Kidney (tissue), 14 donors: ENCODE data around the gene DTD1. TPM values are rescaled to one million over a fixed set of nuclear protein-coding genes. Genes with fewer than 3 reads are reported as not detected.

Source experiments
- DNase-seq, 5 donors: peaks; one replicate each; pipeline ENCODE4 v3.0.0-alpha.2; 2013 to 2020
- FAIRE-seq: peaks from 2 replicates; lab custom pipeline; 2012; peaks lifted over from hg19 to GRCh38; lab: Jason Lieb, UNC
- H3K27ac ChIP-seq, 2 donors: one replicate each; pipeline ENCODE4 v1.7.0; 2013; ENCODE audit warnings: low read depth in 2 of 2, low read length in 2 of 2, inconsistent platforms in 1 of 2
- H3K27me3 ChIP-seq: one replicate; pipeline ENCODE4 v1.7.1; 2013; ENCODE audit warnings: low read length, inconsistent platforms; ENCODE audit not compliant: control insufficient read depth, insufficient read depth
- H3K36me3 ChIP-seq, 3 donors: one replicate each; pipeline versions ENCODE4 v1.7.0 to v1.7.1; 2013; ENCODE audit warnings: low read length in 3 of 3, control low read depth in 1 of 3, inconsistent platforms in 1 of 3; ENCODE audit not compliant: insufficient read depth in 3 of 3, control insufficient read depth in 2 of 3
- H3K4me1 ChIP-seq, 3 donors: one replicate each; pipeline versions ENCODE4 v1.7.0 to v1.7.1; 2013; ENCODE audit warnings: low read length in 3 of 3, inconsistent platforms in 1 of 3, low read depth in 1 of 3; ENCODE audit not compliant: control insufficient read depth in 2 of 3, insufficient read depth in 2 of 3
- H3K4me3 ChIP-seq, 3 donors: one replicate each; pipeline versions ENCODE4 v1.7.0 to v1.8.1; 2013; ENCODE audit warnings: low read length in 3 of 3, control low read depth in 1 of 3, inconsistent platforms in 1 of 3
- H3K9ac ChIP-seq, 3 donors: one replicate each; pipeline versions ENCODE4 v1.7.0 to v1.7.1; 2013; ENCODE audit warnings: low read length in 3 of 3, control low read depth in 1 of 3, inconsistent platforms in 1 of 3
- H3K9me3 ChIP-seq, 3 donors: one replicate each; pipeline versions ENCODE4 v1.7.0 to v1.7.1; 2013; ENCODE audit warnings: low read length in 3 of 3, control low read depth in 1 of 3, inconsistent platforms in 1 of 3; ENCODE audit not compliant: control insufficient read depth in 2 of 3, insufficient read depth in 1 of 3
- CTCF ChIP-seq: IDR thresholded peaks from 3 replicates; pipeline ENCODE4 v1.5.1; 2012; ENCODE audit warnings: mild to moderate bottlenecking, moderate library complexity, borderline replicate concordance; ENCODE audit not compliant: insufficient read depth; ENCODE audit errors: extremely low read depth
- intact Hi-C: fragments of 100-400 bp; cut with DNase I; formaldehyde crosslinking; loops from one replicate; pipeline ENCODE4 v1.11.1; 2022
- polyA plus RNA-seq: library from polyadenylated mRNA; stranded (reverse); fragments of 350-450 nt; fragmentation: Illumina TruSeq; extraction: RNeasy Lipid Tissue Mini Kit (QIAGEN cat#74804); gene quantifications from one replicate; pipeline ENCODE4 v1.2.3, GENCODE V29; 2014; ENCODE audit warnings: low read depth, low replicate concordance; ENCODE audit not compliant: insufficient read depth
- total RNA-seq: library from RNA; stranded (reverse); fragmentation: NEBNext Ultra II Directional; extraction: Animal tissue kit (Norgen Biotek cat#: 25700); gene quantifications from one replicate; pipeline ENCODE4 v1.2.1, GENCODE V29; 2021
- donor health status: control.
- donor health status: control.
- donor health status: control.
- donor health status: control.
- donor health status: control.
- donor health status: DM: yes; HTN: yes; CAD: no.
- donor health status: Normal renal cell carcinoma (clear cell type).

DTD1 gene
- total and polyA plus RNA-seq, 2 donors from 2014 or later: 45.3 to 47.4 TPM

GRCh38 chr20:18543932-18544331 is 43.9 kb upstream of the DTD1 start:
- no peaks in the 10 kb centered on the region for H3K9me3 ChIP-seq
- intact Hi-C loops: no loop called here
- H3K9ac ChIP-seq: no peak overlapping the region
- H3K4me1 ChIP-seq: peaks cover 0 to 2% (median 0%) of the 10 kb centered on the region in 3 donors
- H3K27ac ChIP-seq: no peak overlapping the region
- H3K4me3 ChIP-seq: no peak overlapping the region
- H3K27me3 ChIP-seq: no peaks in the 10 kb centered on the region
- TF ChIP-seq CTCF: no peak
- no peak for FAIRE-seq
- H3K36me3 ChIP-seq: peaks cover 2 to 24% (median 19%) of the 10 kb centered on the region in 3 donors
- DNase-seq: no peak

- TF ChIP-seq CTCF: no peak
- DNase-seq (peak in 1 of 5 donors; percentile 34), FAIRE-seq (no peak)
- Histone ChIP-seq H3K4me1 (peaks cover 0 to 2% (median 0%) of the 10 kb centered on the region in 3 donors), H3K36me3 (peaks cover 2 to 24% (median 21%) of the 10 kb centered on the region in 3 donors), H3K27me3 (no peaks in the 10 kb centered on the region), H3K9ac (no peak overlapping the region), H3K9me3 (no peaks in the 10 kb centered on the region), H3K27ac (no peak overlapping the region), H3K4me3 (no peak overlapping the region)
- intact Hi-C loops: no loop called here
Measured at GRCh38 chr20:18545566-18545965, 42.3 kb upstream of the DTD1 start.

DNA sequence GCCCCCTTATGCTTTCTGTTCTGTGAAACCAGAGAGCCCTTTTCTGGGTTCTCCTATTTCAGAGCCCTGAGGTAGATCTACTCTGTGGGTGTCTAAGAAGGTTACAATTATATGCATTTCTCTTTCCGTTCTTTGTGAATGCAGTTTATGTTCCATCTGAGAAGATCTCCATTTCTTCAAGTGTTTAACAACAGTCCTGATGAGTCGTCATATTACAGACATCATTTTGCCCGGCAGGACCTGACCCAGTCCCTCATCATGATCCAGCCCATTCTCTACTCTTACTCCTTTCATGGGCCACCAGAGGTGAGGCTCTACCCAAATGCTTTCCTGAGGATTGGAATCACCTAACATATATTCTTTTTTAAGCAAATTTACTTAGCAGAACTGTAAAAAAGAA is 39.4 kb upstream of the DTD1 start:
- no peak overlapping the region for H3K4me3 ChIP-seq
- H3K9me3 ChIP-seq: no peaks in the 10 kb centered on the region
- no peaks in the 10 kb centered on the region for H3K27me3 ChIP-seq
- no peak overlapping the region for H3K9ac ChIP-seq
- FAIRE-seq (no peak), DNase-seq (no peak)
- peaks cover 4 to 29% (median 28%) of the 10 kb centered on the region in 3 donors for H3K36me3 ChIP-seq
- intact Hi-C loops: no loop called here
- no peaks in the 10 kb centered on the region for H3K4me1 ChIP-seq
- H3K27ac ChIP-seq: no peak overlapping the region
- no peak for TF ChIP-seq CTCF

DNA sequence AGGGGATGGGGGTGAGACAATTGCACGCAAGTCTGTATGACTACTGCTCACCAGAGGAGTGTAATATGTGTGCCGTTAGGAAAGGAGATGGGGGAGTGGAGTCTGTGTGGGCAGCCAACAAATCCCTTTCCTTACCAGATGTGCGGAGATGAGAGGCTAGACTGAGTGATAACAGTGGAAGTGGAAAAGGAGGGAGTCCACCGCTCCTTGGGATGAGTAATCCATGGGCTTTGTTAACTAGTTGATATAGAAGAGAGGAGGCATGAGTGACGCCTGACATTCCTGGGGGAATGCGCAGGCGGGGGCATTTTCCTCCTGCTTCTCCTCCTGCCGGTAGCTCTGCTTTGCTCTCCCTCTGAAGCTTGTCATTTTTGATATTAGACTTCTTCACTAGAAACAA is 34.1 kb upstream of the DTD1 start:
- Histone ChIP-seq H3K4me1 (no peaks in the 10 kb centered on the region), H3K4me3 (no peak overlapping the region), H3K27ac (no peak overlapping the region), H3K27me3 (no peaks in the 10 kb centered on the region), H3K9ac (no peak overlapping the region), H3K9me3 (no peaks in the 10 kb centered on the region), H3K36me3 (peaks cover 6 to 32% (median 15%) of the 10 kb centered on the region in 3 donors)
- intact Hi-C loops: no loop called here
- DNase-seq: no peak
- no peak for FAIRE-seq
- TF ChIP-seq CTCF: no peak
